Measurements from ENCODE around the gene SLC10A7.

- TF ChIP-seq CTCF (IDR thresholded peaks at IDR 0.05; ENCODE audit: low read depth, low read length) = no peak
- TF ChIP-seq EZH2phosphoT487 (IDR thresholded peaks at IDR 0.05; ENCODE audit: low read depth) = no peak
Observed at GRCh38 chr4:146236216-146236615, 285.5 kb downstream of the SLC10A7 start.
